Stimulated activated naive CD8-positive, alpha-beta T cell treated with anti-CD3 and anti-CD28 coated beads, Interleukin-15, Interleukin-2, amounts not matched to agents 100 U/mL and 50 U/mL, for 24 hours (primary cell): Measurements from ENCODE around the gene INAFM2.

Experiments
- ATAC-seq: fragments of 150-1000 bp; cut with Tn5 transposase; one replicate; pipeline ENCODE4 v1.10.0; 2021
- DNase-seq: peaks from one replicate; pipeline ENCODE4 v3.0.0; 2021

Gene INAFM2

DNA sequence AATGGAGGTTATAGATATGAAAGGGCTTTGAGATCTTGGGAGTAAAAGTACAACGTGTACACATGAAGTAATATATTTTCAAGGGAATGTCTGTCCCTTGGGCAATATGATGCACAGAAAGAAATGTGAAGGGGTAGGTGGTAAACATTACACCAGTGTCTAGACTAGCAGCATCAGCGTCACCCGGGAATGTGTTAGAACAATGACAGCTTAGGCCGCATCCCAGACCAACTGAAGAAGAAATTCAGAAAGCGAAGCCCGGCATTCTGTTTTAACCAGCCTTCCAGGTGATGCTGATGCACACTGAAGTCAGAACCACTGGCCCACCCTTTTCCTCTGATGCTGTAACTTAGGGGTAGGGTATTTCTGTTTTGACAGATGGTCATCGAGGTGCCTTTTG, 6.3 kb downstream of the INAFM2 start:
- no peak for DNase-seq
- ATAC-seq = no peak

- ATAC-seq = no peak
Measured at GRCh38 chr15:40330368-40330836, 6.9 kb downstream of the INAFM2 start.

DNA sequence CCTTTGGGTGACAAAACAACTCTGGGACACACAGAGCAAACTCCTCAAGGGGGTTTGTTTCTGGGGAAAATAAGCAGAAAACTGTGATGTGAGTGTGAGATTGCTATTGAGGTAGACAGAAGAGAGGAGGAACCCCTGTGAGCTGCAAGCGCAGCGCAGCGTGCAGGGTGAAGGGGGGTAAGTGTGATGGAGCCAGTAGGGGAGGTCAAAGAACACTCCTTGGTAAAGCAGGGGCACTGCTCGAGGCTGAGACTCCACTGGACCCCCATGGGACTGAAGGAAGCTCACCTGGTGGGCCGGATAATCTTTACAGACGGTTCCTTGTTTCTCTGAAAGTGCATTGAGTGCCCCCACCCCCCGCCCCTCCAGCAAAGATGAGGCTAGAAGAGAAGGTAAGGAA, 7.5 kb downstream of the INAFM2 start:
- DNase-seq = no peak
- no peak for ATAC-seq

More at GRCh38 chr15:40330368-40330836, 6.9 kb downstream of the INAFM2 start:
- no peak for DNase-seq

- ATAC-seq = no peak
- DNase-seq = no peak
Measured at GRCh38 chr15:40331637-40332036, 8.1 kb downstream of the INAFM2 start.

DNA sequence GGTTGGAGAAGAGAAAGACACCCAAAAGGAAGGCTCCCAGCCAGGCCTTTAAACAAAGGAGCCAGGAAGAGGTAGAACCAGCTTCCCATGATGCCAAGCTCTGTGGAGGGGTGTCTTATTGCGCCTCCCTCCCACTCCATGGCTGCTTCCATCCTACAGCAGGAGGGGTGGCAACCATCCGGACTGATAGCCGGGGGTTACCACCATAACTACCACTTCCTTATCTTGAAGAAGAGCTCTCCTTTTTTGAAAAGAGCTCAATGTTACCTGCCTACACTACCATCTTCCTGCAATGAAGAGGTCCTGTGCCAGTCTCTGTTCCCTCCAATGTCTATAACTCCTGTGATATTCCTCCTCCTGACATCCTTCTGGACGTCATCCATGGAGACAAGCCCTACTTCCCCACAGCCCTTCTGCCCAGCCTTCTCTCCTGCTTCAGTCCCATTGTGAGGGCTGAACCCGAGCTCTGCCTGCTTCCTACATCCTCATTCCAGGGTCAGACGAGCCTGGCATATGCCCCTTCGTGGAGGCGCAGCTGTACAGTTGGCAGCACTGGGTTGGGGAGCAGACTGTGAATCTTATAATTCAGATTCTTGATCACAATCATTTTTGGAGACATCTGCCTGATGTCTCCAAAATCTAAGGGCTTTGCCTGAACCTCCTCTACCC, 8.8 kb downstream of the INAFM2 start:
- DNase-seq = no peak
- no peak for ATAC-seq

GRCh38 chr15:40333922-40334492, 10.5 kb downstream of the INAFM2 start:
- ATAC-seq (no peak), DNase-seq (no peak)

GRCh38 chr15:40334541-40334940, 11.0 kb downstream of the INAFM2 start:
- ATAC-seq (no peak), DNase-seq (no peak)

- ATAC-seq (no peak), DNase-seq (no peak)
Measured at GRCh38 chr15:40334941-40335795, 11.7 kb downstream of the INAFM2 start.

DNA sequence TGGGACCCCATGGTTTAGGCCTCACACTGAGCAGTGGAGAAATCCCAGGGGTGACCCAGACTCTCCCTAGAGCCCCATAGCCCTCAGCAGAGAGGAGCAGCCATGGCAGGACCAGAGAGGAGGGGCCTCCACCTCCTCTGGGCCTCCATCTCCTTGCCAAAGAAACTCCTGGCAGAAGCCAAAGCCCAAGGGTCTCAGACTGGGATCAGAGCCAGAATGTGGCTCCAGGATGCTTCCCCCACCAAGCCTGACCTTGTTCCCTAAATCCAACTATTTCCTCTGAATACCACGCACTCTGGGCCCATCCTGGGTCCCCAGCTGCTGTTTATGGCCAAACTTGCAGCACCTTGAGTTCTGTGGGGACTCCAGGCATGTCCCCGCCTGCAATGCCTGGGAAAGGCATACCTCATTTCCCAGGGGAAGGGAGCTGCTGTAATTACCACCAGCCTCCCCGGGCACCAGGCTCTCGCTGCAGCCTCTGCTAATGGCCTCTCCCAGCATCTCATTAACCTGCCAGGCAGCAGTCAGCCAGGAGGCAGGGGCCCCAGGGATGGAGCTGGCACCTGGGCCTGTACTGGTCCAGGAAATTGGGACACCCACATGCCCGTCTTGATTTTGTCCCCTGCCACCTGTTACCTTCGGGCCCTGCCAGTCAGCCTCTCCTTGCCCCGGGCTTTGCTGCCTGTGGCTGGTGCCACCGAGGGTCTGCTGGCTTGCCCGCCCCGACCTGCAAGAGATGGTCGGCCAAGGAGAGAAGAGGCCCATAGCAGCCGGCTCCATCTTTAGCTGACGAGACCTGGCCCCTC, 12.6 kb downstream of the INAFM2 start:
- ATAC-seq (no peak), DNase-seq (no peak)

DNA sequence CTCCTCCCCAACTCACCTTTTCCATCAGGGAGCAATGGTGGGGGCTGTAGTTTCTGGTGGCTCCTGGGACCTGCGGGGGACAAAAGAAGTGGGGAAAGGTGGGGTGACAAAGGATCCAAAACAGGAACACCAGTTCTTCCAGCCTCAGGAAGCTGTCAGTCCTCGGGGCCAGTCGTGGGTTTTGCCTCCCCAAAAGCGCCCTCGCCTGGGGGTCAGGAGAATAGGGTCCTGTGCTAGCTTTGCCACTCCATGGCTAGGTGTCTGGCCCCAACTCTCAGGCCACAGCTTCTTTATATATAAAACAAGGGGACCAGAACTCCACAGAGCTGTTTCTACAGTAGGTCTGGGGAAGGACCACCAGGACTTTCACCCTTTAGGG, 13.2 kb downstream of the INAFM2 start:
- peak; percentile 27 for DNase-seq
- ATAC-seq = no peak

DNA sequence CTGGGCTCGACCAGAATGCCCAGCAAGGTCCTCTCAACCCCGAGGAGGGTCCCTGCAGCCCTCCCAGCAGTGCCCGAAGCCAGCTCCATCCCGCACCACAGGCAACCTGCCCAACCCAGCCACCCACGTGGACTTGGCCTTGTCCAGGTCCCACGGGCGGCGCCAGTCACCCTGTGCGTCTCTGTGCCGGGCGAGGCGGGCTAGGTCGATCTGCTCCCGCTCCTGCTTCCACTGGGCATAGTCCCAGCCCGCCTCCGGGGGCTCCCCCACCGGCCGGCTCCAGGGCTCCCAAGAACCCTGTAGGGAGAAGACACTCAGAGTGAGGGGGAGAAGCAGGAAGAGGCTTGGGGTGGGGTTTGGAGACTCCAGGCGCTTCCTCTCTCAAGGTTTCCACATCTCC, 14.1 kb downstream of the INAFM2 start:
- ATAC-seq = no peak
- DNase-seq = no peak

DNA sequence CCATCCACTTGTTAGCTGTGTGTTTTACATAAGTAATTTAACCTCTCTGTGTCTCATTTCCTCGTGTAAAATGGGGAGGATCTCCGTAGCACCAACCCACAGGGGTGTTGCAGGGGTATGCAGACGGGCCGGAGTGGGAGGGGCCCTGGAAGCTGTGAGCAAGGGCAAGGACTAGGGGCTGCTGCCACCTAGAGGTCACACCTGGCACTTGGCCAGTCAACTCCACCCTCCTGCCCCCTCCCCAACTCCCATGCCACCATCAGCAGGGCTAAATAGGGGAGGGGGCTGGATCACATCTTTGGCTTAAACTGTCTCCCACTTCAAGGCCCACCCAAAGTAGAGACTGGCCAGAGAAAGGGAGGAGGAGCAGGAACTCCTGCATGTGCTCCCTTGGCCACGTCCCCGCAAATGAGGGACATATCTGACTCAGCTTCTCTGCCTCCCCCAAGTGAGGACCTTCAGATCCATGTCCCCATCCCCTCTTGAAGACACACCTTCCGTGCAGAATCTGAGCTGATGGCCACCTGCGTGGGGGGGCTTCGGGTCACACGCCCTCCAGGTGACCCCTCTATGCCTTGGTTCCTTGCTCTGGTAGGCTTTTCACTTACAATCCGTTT, 14.7 kb downstream of the INAFM2 start:
- DNase-seq (peak; percentile 86), ATAC-seq (peak; percentile 83)

DNA sequence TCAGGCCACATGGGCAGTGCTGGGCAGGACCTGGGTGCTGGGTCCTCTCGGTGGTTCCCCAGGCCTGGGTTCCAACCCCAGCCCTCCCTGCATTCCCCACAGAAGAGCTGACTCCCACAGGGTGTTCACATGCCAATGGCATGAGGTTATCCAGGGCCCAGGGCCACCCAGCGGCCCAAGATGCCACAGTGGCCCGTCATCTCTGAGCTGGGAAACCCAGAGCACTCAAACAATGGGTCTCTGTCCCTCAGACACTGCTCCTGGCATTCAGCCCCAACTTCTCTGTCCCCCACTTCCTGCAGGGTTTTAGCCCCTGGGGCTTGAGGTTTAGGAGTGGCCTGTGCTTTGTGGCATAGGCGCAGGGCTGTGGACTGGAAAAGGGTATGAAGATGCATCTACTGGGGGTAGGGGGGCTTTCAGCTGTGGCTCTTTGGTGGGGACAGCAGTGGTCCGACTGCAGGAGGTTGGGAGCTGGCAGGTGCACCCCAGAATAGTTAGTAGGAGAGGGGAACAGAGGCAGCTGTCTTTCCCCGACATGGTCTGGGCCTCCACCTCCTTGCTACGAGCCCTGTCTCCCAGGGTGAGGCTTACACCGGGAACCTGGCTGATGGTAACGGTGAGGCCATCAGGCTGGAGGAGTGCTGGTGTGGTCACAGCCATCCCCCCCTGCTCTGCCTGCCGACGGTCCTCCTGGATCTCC, 15.6 kb downstream of the INAFM2 start:
- ATAC-seq (no peak), DNase-seq (no peak)

DNA sequence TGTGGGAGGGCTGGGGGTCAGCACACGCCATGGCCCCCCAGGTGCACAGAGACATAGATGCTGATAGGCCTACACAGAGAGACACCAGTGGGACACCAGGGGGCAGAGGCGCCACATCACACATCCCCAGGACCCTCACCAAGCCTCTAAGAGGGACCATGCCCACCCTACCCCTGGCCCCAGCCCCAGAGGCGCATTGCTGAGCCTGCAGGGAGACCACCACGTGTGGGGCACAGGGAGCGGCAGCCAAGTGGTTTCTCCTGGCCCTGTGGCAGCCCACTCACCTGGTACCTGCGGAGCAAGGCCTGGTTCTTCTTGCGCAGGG, 16.1 kb downstream of the INAFM2 start:
- DNase-seq = no peak
- ATAC-seq = no peak

GRCh38 chr15:40340038-40340739, 16.7 kb downstream of the INAFM2 start:
- ATAC-seq (no peak), DNase-seq (no peak)

DNA sequence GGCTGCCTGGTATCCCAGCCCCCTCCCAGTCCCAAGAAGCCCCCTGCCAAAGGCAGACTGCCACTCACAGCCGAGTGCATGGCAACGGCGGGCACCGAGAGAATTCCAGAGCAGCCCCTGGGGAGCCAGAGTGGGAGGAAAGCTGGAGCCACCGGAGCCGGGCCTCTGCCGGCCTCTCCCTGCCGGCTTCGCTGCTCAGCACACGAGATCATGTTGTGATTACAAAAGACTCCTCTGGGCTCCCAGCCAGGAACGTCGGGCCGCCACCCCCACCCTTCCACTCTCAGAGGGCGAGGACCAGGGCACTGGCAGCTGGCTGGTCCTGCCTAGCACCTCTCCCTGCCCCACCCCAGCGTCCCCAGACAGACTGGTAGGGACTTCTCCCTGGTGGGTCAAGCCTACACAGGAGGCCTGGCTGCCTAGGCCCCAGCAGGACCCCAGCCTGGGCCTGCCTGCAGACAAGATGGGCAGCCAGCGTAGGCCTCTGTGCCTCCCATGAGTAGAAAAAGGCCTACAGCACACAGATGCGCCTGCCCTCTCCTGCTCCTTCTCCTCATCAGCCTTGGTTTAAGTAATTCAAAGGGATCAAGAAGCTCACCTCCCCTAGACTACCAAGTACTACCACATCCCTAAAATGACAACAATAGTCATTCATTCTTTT, 17.4 kb downstream of the INAFM2 start, which contains the start of gene CCDC9B:
TSS of gene CCDC9B (minus strand) at position 200 of the 661 bp plus-strand sequence. CDS start at position 80, 120 bp downstream.
- DNase-seq (no peak), ATAC-seq (no peak)

DNA sequence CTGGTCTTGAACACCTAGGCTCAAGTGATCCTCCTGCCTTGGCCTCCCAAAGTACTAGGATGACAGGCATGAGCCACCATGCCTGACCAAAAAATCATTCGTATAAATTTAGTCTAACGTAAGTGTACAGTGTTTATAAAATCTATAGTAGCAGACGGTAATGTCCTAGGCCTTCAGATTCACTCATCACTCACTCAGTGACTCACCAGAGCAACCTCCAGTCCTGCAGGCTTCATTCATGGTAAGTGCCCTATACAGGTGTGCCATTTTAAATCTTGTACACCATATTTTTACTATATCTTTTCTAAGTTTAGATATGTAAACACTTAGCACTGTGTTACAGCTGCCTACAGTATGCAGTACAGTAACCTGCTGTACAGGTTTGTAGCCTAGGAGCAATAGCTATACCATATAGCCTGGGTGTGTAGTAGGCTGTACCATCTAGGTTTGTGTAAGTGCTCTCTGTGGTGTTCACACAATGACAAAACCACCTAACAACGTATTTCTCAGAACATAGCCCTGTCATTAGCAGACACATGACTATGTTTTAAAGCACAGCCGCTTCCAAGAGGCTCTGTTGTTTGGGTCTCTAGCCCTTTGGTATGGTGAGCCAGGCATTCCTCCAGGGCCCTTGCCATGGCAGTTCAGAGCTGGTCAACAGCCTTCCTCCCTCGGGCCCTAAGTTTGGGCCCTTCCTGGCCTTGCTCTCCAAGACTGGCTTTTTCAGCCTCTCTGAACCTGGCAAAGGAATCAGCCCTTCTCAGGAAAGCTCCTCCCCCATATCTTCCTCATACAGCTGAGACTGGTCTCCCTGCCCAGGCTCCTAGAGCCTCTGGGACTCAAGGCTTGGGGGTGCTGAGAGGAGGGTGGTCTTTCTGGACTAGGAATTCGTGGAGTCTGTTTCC, 19.2 kb downstream of the INAFM2 start:
- DNase-seq (no peak), ATAC-seq (no peak)

DNA sequence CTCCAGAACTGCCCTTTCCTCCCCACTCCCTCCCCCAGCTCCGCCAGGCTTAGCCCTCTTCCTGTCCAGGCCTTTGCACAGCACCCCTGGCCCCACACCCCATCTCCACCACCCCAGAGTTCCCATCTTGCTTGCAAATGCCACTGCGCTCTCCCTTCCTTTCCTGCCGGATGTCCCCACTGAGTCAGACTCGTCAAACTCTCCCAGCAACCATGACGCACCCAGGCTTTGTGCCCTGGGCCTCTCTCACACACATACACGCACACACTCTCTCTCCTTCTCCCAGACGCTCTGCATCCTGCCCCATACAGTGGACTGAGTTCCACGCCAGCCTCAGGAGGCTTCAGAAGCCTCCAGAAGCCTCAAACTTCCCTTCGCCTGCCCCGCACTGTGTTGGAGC, 20.0 kb downstream of the INAFM2 start:
- no peak for ATAC-seq
- DNase-seq = no peak

DNA sequence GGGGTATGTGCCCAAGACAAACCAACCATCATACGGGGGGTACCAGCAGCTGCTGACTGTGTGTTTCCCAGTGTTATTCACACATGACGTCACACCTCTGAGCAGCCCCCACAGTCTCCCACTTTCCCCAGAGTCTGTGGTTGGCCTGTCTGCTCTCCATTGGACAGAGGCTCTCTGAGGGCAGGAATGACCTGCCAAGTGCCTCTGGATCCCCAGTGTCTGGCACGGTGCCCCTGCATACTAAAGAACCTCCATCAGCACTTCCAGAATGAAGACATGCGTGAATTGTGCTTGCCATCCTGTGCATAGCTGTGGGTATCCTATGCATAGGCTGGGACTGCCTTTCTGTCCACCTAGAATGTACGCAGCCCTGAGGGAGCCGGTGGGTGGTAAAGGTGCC, 20.7 kb downstream of the INAFM2 start:
- ATAC-seq (no peak), DNase-seq (no peak)
